Glomerular visceral epithelial cell (primary cell): ENCODE data around the gene MIOS.
"Not testable (repeated sequence)": the region's sequence is repeated elsewhere in the genome, so short reads cannot be mapped to it uniquely, and the experiment has no call there.

ENCODE experiments used
- DNase-seq: peaks from one replicate; pipeline ENCODE4 v3.0.0-alpha.2; 2016; ENCODE audit errors: extremely low spot score

The MIOS gene

DNA sequence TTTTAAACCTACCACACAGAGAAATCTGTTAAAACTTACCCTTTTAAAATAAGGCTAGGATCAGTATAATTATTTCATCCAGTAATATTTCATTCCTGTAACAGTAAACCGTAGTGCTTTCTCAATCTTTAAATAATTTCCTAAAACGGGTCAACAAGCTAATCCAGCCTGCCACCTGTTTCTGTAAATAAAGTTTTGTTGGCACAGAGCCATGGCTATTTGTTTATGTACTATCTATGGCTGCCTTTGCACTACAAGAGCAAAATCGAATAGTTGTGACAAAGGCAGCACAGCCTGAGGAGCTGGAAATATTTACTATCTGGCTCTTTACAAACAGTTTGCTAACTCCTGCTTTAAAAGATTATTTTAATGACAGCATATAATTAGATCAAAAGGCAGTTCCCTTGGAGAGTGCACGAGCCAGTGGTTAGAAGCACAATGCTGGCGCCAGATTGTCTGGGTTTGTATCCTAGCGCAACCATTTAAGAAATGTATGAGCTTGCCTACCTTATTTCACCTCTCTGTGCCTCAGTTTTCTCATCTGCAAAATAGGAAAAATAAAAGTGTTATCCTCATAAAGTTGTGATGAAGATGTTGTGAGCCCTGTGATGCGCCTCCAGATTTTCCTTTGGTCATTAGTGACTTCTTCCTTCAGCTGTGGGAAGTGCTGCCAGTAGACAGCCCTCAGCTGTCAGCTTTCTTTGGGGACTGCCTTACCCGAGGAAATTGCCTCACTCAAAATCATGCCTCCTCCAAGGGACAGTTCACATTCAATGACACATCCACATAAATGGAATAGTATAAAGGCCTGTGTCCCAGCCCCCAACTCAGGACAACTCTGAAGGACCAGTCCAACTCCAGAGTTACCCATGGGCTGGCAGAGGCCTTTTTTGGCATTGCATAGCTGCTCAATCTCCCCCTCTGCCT is 11.8 kb upstream of the MIOS start:
- DNase-seq, result no peak

DNA sequence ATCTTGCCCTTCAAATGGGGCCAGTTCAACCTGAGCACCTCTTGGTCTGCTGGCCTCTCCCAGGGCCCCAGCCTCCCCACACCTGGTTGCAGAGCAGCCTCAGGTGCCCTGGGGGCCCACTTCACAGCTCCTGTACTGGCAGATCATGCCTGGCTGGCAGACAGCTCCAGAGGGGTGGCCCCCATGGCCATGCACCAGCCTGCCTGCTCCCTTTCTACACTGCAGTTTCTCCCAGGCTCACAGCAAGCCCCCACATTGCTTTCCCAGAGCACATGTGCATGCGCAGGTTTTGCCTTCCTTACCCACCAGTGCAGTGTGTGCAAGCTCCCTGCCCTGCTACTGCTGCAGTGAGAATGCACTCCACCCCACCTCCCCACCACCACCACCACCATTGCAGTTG is 9.8 kb upstream of the MIOS start:
- DNase-seq, result no peak

DNA sequence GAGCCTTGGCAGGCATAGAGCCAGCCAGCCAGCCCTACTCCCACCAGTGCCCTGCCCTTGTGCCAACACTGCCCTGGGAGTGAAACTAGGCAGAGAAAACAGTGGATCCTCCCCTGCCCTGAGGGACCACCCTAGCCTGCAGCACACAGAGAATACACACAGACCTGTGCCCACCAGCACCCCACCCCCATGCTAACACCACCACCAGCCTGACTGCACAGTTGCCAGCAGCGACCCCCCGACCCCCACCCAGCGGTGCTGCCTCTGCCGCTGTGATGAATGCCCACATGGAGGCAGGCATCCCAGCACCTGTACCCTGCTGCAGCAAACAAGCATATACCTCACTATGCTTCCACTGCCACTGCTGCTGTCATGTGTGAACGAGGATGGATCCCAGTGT is 9.4 kb upstream of the MIOS start:
- no peak for DNase-seq

DNA sequence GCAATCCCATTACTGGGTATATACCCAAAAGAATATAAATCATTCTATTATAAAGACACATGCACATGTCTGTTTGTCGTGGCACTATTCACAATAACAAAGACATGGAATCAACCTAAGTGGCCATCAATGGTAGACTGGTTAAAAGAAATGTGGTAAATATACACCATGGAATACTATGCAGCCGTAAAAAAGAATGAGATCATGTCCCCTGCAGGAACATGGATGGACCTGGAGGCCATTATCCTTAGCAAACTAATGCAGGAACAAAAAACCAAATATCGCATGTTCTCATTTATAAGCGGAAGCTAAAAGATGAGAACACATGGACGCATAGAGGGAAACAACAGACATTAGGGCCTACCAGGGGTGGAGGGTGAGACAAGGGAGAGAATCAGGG is 5.1 kb upstream of the MIOS start:
- DNase-seq, result not testable (repeated sequence)

DNA sequence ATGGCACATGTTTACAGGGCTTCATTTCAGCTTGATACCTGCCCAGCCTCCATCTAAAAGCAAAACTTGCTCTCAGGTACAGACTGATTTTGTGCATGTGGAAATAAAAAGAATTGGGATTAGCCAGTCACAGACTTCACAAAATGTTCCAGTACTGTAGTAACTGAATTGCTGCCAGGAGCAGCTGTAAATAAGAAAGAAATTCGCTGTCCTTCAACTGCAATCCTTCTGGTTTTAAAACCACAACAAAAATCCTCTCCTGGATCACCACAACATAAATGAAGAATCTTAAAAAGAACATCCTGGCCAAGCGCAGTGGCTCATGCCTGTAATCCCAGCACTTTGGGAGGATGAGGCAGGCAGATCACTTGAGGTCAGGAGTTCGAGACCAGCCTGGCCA is 3.9 kb upstream of the MIOS start:
- DNase-seq, result no peak

DNA sequence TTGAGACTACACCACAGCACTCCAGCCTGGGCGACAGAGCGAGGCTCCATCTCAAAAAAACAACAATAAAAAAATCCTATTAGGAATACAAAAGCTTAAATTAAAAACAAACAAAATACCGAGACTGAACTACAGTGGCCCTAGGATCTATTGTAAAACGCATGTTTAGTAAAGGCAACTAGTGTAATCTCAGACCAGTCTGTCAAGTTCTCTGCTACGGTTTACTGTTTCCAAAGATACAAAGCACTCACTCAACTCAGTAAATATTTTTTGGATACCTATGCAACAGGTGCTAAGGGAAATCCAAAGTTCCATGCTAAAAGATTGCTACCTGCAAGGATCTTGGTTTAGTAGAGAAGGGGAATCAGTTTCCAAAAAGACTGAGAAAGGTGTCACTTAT is 3.4 kb upstream of the MIOS start:
- DNase-seq, result no peak

DNA sequence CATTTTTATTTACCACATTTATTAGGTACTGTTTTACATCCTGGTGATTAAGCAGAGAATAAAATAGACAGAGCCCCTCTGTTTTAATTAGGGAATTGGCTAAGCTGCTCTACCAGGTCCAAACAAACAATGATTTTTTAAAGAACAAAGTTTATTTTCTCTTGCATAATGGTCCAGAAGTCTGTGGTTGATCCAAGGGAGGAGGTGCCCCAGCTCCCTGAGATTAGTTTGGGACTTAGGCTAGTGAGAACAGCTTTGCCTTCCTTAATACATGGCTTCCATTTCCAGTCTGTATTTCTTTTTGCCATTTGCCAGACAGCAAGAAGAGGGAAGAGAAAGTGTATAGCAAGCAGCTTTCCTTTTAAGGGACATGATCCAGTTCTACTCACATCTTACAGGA is 2.9 kb upstream of the MIOS start:
- no peak for DNase-seq

DNA sequence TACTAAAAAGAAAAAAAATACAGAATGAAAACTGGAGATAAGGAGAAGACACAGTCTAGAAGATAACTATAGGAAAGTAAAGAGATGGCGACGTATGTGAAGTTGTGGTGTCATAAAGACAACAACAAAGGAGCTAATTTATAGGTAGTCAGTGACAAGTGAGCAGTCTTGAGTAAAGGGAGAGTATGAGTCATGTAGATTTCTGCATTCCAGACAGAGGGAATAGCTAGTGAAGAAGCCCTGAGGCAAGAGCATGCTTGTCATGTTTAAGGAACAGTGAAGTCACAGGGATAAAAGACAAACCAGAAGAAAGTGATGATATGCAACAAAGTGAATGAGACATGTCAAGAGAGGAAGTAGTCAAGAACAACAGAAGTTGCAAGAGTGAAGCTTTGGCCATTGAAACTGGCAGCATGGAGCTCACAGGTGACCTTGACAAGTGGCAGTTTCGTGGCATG is 2.3 kb upstream of the MIOS start:
- peak; percentile 70 for DNase-seq

DNA sequence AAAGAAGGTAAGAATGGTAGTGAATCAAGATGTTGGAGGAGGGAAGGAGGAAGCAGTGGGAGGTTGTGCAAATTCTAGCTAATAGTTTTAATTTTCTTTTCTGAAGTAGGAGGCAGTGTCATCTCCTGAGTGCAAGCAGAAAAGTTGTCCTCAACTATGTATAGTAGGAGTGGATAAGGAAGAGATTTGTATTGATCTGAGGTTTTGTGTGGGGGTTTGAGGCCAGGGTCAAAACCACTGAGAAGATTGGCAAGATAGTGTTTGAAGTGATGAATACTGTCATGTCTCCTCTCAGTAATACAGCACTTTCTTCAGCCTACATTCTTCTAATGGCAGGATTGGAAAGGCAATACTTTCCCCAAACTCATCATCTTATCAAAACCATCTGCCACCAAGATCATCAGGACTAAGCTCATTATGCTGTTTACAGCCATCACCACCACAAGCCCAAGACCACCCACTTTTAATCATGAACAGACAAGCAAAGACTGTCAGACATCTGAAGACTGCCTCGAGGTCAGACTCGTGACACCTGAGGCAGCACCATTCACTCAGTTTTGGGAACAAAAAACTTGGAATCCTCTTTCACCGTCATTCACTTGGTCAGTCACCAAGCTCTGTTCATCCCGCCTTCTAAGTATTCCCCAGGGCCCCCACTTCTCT is 1.5 kb upstream of the MIOS start:
- no peak for DNase-seq

DNA sequence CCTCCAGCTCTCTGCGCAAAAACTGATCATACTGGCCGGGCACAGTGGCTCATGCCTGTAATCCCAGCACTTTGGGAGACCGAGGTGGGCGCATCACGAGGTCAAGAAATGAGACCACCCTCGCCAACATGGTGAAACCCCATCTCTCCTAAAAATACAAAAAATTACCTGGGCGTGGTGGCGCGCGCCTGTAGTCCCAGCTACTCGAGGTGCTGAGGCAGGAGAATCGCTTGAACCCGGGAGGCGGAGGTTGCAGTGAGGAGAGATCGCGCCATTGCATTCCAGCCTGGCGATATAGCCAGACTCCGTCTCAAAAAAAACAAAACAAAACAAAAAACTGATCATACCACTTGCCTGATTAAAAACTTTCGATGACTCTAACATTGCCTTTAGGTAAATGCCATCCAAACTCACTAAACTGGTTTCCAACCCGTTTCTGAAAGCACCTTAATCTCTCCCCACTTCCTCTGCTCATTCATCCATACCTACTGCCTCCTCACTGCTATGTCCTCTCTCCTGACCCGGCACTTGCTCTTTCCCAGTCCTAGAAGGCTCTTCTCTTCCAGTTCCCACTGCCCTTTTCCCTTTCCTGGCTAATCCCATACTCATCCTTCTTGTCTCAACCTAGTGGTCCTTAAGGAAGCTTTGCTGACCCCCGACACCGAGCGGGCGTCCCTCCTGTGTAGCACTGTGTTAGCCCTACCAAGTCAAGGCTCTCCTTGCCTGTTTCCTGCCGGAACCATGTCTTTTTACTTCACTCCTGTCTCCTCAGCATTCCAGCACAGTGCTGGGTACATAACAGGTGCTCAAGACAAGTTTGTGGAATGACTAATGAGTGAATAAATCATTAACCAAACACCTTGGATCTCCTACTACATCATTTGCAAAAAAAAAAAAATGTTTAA is 686 bp upstream of the MIOS start:
- no peak for DNase-seq

DNA sequence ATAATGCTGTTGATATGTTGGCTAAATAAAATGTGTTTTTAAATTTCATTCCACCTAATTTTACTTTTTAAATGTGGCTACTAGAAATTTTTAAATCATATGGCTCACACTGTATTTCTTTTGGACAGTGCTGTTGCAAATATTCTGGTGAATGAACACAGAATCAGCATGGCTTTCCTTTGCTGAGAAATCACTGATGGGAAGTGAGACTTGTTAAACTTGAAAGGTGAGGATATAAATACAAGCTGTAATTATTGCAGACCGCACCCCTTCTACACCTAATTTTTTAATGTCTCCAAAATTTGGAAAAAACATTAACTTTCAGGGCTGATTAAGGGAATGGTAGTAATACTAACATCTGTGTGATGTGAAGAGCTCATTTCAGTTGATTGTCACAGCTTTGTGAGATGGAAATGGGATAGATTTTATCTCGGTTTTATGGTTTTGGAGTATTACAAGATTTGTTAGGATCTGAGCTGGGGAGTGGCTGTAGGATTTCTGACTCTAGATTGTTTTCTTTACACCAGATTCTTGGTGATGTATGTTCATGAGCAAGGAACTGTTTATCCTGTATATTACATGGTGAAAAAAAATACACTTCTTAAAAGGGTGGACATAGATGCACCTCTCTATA is 1.3 kb downstream of the MIOS start:
- no peak for DNase-seq

DNA sequence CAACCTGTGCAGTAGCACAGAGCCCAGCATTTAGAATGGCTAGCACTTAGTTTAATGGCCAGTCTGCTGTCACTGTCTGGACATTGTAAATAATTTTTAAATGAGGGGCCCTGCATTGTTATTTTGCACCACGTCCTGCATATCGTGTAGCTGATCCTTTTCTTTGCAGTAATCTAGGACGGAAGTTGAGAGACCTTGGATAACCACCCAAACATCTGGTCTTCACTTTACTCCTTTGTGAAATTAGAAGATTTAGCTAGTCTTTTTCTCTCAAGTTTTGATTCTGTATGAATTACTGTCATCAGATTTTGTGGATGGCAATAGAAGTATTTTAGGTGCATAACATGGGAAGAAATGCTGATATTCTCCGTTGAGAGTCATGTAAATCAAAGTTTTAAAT is 1.9 kb downstream of the MIOS start:
- no peak for DNase-seq

DNA sequence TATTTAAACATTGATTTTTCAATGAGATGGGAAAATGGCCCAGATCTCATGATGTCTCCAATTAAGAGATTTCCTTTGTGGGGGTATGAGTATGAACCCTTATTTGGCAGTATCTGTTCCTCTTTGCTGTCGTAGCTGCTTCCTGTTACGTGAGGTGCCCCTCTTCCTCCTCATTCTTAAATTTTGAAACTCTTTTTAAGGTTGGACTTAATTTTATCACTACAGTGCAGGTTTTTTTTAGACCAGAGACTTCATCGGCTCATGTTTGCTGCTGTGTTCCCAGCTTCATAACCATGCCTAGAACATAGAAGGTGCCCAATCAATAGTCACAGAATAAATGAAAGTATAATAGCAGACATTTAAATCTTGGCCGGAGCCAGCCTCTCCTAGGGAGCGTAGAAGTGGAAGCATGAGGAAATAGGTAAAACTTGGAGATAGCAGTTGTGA is 2.4 kb downstream of the MIOS start:
- DNase-seq, result no peak

DNA sequence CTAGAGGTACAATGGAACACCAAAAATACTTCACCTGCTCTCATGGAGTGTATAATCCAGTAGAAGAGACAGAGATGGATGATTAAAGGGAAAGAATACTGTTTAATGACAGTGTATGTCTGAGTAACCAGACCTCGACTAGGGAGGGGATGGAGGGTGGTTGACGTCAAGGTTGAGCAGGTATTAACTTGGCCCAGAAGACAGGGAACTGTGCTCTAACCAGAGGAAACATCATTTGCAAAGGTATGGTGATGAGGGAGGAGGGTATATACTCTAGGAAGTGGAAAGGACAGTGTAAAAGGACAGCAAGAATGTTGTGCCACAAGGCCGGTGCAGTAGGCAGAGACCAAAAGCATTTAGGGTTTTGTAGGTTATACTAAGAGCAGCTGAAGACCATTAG is 2.9 kb downstream of the MIOS start:
- DNase-seq, result no peak

DNA sequence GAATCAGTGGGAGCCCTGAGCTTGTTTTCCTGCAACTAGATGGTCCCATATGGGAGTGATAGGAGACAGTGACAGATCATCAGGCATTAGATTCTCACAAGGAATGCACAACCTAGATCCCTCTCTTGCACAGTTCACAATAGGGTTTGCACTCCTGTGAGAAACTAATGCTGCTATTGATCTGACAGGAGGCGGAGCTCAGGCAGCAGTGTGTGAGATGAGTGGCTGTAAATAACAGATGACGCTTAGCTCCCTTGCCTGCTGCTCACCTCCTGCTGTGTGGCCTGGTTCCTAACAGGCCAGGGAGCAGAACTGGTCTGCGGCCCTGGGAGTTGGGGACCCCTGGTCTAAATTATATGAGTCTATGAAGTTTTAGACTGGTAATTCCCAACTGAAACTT is 3.9 kb downstream of the MIOS start:
- DNase-seq, result no peak

DNA sequence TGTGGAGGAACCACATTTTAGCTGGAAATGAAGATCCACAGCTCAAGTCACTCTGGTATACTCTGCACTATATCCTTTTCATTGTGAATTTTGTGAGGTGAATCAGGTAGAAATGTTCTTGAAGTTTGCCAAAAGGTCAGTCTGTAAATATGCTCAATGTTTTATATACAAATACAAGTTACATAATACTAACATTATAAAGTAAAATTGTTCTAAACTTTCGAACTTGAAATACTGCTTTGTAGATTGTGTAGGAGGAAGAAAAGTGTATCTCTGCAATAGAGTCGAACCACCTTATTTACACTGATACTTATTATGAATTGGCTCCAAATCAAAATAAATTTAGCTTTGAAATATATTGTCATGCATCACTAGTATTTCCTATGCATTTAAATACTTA is 7.0 kb downstream of the MIOS start:
- no peak for DNase-seq

DNA sequence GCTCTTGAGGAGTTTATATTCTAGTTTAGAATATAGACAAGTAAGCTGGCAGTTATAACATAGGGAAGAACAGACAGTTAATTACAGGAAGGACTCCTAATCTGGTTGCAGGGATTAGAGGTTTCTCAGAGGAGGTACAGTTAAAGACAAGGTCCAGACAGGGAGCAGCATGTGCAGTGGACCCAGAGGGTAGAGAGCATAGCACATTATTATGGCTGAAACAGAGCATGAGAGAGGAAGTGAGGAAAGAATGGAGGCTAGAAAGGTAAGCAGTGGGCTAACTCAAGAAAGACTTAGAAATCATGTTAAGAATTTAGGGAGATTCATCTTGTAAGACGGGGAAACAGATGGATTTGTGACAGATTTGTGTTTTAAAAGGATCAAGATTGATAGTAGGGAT is 9.7 kb downstream of the MIOS start:
- no peak for DNase-seq

DNA sequence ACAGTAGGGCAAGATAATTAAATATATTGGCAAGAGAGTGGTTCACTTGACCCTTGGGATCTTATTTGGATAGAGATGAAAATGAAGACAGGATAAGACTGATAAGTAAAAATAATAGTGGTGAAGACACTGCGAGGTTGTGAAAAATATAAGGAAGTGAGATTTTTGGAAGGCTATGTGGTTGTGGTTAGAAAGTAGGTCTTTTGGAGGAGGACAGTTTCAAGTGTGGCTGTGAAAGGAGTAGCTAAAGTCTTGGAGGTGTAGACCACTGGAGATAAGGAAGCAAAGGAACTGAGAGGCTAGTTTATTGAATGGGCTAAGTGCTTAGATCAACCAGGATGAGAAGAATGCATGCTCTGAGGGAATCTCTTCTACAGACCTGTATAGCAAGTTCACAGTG is 11.2 kb downstream of the MIOS start:
- DNase-seq, result no peak

DNA sequence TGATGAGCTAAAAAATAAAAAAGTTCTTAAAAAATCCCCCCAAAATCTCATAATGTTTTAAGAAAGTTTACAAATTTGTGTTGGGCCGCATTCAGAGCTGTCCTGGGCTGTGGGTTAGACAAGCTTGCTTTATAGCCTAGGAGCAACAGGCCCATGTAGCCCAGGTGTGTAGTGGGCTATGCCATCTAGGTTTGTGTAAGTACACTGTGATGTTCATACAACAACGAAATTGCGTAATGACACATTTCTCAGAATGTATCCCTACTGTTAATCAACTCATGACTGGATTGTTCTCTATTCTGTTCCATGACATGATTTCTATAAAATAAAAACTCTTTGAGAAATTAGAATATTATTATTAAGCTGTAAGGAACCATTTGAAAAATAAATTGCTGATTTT is 13.0 kb downstream of the MIOS start:
- no peak for DNase-seq

DNA sequence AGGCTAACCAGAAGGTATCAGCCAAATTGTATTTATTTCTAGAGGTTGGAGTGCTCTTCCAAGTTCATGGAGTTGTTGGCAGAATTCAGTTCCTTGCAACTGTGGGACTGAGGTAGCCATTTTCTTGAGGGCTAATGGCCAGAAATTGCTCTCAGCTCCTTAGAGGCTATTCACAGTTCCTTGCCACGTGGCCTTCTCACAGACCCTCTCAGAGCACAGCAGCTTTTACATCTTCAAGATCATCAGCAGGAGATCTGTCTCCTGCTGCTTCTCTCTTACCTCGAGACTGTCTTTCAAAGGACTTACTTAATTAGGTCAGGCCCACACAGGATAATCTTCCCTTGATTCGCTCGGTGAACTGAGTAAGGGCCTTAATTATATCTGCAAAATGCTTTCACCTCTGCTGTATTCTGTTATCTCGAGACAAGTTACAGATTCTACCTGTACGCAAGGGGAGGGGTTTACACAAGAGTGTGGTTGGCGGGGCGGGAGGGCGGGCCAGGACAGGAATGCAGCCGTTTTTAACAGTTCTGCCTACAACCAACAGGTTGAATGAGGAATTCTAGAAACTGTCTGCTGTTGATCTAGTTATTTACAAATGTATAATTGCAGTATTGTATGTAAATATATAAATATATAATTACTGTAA is 15.0 kb downstream of the MIOS start:
- no peak for DNase-seq

DNA sequence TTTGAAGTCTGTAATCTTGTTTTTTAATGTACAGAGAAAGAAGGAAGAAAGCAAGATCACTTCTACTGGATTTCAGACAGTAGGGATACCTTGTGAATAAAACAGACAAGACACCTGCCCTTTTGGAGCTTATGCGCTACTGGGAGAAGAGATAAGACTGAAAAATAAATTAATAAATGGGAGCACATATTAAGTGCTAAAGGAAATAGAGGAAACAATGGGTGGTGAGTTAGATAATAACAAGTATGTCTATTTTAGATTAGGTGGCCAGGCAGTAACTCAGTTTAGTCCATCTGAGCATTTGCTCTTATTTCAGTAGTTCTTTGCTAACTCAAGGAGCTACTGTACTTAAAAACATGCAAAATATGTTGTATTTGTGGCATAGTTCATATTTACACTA is 15.9 kb downstream of the MIOS start:
- DNase-seq, result no peak
